A673 (cell line): ENCODE measurements around the gene PPP1R3G.

ENCODE experiments used
- CTCF ChIP-seq: fragments of 300-800, 200-600 bp; sonication (generic); conservative IDR thresholded peaks from 2 replicates; pipeline ENCODE4 v1.5.1; 2017; ENCODE audit warnings: low read depth, mild to moderate bottlenecking, antibody characterized with exemption, low read length, moderate library complexity, mixed read lengths
- EZH2 ChIP-seq: fragments of 200-600 bp; sonication (generic); IDR thresholded peaks from 2 replicates; pipeline ENCODE4 v1.6.1; 2017; ENCODE audit warnings: borderline replicate concordance, low read depth, mild to moderate bottlenecking, mixed read lengths, antibody characterized with exemption, low read length; ENCODE audit not compliant: poor library complexity, severe bottlenecking

- TF ChIP-seq CTCF (no peak), EZH2 (no peak)
Observed at GRCh38 chr6:5133943-5134342, 48.8 kb downstream of the PPP1R3G start.
